ENCODE data around the gene NUCKS1.

The NUCKS1 gene

DNA sequence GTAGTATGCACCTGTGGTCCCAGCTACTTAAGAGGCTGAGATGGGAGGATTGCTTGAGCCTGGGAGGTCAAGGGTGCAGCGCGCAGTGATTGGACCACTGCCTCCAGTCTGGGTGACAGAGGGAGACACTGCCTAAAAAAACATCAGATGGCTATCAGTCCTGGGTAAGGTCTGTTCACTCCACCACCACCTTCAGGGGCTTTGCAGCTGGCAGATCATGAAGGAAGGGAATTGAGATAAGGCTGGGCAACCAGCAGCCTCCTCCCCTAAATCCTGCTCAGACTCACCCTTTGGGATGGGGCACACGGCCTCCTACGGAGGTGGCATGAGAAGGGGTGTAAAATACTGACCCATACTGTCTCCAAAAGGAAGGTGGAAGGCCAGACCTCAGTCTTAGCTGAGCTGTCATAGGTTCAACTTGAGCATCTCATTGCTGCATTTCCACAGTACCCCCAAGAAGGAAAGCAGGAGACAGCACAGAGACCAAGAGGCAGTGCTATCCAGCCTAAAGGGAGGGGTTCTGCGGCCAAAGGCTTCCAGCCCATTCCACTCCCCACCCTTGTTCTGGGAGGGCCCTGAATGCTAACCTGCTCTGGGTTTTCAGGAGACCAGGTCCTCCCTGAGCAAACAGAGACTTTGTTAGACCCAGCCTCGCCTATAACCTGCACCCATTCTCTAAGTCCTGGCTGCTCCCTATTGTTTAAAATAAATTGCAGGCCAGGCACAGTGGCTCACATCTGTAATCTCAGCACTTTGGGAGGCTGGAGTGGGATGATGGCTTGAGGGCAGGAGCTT is 83.4 kb downstream of the NUCKS1 start:
- no peak for FAIRE-seq

DNA sequence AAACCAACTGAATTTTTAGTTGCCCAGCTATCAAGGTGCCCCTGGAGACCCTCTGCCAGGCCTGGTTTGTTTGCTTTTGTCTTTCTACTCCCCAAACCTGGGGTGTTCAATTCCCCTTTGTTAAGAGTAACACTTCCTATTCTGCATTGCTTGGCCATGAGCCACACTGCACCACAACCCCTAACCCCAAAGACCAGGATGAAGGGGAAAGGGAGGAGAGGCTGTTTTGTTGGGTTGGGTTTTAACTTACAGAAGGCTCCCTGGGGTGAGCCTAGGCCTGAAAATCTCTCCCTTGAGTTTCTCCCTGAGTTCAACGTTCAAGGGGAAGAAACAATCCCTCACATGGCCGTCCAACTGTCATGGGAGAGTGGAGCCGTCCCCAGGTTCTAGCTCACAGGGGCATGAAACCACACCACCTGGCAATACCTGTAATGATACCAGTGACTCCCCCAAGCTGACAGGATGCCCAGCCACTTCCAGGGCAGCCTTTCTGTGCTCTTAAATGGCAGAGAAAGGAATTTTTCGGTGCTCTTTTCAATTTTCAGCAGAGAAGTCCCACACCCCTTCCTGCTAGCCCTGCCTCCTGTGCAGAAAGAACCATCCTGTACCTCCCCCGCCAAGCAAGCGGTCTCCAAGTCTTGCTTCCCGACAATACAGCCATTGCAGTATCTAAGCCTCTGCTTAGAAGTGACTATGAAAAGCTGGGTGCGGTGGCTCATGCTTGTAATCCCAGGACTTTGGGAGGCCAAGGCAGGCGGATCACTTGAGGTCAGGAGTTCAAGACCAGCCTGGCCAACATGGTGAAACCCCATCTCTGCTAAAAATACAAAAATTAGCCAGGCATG is 84.6 kb downstream of the NUCKS1 start:
- no peak for FAIRE-seq

DNA sequence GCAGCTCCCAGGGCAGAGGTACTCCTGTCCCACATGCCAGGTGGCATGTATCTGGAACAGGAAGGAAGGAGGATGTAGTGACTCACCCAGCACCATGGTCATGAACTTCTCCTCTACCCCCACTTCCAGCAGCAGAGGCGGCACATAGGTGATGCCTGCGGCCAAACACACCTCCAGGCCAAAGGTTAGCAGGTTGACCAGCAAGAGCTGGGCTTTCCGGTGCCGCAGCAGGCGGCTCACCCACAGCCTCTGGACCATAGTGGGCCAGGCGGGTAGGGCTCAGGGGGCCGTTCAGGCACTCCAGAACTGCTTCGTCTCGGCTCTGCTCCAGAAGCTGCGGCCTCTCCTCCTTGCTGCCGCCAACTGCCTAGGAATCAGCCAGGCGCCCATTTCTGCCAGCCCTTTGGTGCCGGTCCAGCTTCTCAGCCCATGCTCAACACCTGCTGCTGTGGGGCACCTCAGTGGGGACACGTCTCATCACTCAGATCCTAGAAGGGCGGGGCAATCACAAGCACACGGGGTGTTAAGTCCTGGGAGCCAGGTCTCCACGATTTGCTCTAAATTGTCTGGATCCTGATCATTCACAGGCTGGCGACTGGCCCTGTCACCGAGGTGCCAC is 85.5 kb downstream of the NUCKS1 start:
- FAIRE-seq, result no peak

DNA sequence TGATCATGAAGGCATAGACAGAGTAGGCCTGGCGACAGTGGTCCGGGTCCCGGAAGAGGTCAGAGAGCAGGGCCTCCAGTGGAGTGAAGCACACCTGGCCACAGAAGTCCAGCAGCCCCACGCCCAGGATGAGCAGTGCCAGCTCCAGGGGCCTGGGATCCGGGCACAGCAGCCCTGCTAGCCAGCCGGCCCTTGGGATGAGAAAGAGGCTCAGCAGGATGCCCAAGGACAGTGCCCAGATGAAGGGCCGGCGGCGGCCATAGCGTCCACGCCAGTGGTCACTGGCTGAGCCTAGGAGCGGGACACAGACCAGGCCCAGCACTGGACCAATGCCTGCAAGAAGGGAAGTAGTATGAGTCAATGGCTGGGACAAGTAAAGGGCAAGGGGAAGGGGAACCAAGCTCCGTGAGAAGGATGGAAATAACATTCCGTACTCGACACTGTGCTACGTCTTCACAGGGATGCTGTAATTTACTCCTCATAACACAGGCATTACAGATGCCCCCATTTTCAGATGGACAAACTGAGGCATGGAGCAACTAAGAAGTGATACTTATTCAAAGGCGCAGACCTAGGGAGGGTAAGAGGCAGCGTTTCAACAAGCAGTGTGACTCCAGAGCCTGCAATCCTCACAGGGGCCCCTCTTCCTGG is 86.6 kb downstream of the NUCKS1 start:
- no peak for FAIRE-seq

Data from TTC549 (cell line).